Measurements from ENCODE around the gene LRBA. TPM values are rescaled to one million over a fixed set of nuclear protein-coding genes. Genes with fewer than 3 reads are reported as not detected.
A peak's percentile ranks its signal among the peaks of the same experiment; 100 is the strongest.

The LRBA gene
- polyA plus RNA-seq, 1 donor = 75.9 TPM

DNA sequence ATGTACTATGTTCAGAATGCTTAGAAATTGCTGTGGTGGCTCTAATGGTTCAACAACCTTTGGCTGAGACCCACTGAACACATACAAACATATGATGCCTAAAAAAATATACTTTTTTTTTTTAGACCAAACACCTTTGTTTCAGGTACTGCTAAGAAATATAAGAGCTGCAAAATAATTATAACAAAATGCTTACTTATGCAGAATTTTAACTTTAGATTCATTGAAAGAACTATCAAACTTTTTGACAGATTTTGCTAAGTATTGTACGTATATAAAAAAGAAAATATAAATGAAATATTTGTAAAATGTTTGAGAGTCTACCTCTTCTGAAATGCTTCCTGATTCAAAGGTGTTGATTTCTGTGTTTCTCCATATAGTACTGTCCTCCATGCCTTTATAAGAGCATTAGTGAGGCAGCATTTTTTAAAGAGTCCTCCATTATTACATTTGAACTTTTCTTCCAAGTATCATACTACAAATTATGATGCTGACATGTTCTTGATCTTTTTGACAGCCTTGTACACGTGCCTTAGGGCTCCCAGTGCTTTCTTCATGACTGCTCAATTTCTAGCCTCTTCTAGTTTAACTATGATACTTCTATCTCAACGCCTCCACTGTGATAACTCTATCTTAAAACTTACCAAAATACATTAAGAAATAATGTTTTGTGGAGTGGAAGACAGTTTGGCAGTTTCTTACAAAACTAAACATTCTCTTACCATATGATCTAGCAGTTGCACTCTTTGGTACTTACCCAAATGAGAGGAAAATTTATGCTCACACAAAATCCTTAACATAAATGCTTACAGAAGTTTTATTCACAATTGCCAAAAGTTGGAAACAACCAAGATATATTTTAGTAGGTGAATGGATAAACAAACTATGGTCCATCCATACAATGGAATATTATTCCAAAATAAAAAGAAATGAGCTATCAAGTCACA, 645.4 kb downstream of the LRBA start:
- no peak for DNase-seq

DNA sequence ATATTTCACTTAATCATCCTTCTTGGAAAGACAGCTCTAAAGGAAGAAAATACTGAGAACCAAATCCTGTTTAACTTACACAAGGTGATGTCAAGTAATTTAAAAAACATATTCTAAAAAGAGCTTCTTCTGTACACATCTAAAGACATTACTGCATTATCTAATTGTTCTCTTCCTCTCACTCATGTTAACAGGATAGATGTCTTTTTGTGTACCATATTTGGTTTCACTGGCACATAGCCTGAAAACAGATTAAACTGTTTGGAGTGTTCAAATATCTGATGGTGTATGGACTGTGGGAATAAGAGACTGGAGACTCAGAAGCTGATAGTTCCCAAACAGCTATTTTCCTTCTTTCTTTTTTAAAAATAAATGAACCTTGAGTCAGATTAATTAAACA, 646.4 kb downstream of the LRBA start:
- no peak for DNase-seq

DNA sequence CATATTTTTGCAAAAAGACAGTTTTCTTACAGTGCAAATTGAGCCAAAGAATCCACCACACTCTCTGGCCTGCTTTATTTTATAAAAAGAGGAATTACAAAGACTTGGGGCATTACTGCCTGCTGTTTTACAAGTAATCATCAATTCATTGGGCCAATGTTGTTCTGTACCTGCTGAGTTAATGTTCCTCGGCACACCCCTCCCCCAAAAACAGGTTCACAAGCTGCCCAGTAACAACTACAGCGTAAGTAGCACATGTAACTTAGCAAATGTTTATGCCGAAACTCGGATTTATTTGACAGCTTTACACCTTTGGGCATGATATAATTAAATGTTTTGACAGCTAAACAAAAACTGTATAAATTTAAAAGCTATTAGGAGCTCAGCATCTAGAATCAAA, 647.8 kb downstream of the LRBA start:
- no peak for DNase-seq

DNA sequence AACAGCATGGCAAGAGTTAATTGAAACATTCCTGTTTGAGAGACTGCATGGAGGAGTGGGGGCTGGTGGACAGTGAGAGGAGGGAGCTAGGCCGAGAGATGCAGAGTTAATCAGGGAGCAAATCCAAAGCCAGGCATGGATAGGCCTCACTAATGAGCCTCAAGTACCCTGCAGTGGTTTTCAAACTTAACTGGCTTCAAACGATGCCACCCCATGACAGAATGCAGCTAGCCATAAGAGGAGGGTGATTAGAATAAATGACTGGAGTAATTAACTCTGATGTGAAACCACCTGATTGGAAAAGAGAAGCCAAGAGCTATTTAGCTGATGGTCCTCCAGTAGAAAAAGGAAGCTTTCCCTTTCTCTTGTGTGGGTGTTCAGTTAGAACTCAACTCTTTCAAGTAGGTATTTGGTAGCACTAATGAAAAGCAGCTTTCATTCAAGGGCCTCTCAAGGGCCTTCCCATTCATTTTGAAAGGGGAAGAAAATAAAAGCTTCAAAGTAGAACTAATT, 648.5 kb downstream of the LRBA start:
- peak; percentile 17 for DNase-seq

DNA sequence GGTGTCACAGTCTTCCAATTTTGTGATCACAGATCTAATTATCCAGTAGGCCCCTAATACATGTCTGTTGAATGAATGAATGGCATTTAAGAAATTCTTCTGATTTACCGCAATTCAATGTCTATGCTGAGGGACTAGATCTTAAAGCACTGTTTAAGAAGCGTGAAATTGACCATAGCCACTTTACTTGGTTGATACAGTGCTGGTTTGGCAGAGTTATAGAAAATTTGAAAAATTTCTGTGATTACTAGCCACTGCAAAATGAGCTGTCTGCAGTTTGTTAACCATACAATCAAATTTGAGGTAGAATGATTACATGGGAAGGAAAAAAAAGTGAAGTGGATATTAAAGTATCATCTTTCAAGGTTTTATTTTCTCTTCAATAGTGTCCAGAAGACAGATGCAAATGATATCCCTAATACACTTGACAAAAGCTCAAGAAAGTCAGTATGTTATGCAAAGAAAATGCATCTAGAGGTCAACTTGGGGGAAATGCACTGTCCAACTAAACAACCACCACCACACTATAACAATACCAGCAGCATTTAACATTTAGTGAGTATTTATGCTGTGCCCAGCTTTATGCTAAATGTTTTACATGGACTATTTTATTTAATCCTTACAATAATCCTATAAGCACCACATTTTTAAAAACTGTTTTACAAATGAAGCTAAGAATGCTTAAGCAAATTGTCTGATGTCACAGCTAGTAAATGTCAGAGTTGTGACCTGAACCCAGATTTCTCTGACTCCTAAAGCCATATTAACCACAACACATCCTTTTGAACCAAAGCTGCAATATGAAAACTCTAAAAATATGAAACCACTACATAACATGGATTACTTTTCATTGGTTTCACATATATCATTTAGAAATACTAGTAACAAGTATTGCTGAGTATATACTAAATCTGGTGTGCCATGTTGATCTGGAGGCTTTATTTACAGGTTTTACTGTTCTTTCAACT, 651.1 kb downstream of the LRBA start:
- no peak for DNase-seq

DNA sequence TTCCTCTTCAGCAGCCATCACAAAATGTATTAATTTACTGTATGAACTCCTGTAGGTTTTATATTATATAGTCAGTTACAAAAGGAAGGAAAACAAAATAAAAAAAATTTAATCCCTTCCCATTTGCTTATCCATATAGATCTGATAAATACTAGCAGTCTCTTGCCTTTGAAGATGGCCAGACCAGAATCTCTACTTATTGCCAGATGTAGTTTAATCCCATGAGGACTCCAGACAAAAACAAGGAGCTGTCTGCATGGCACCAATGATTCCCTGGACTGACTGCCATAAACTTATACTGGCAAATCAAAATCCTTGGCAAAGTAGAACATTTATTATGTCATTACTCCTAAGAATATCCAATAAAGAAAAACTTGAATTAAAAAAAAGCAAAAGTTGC, 656.4 kb downstream of the LRBA start:
- no peak for DNase-seq

DNA sequence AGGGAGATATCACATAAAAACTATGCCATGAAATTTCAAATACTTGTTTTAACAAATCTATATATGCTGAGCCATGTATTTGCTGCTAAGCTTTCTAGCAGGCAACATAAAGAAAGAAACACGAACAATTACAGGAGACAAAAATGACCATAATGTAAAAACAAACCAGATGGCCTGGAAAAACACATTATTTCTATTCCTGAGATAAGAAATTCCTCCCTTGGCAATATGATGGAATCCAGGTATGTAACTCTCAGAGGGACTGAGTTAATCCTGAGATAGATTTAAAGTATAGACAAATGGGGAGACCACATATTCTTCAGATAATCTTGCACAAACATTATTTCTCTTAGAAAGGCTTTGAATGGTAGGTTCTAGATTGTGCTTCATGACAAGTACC, 657.3 kb downstream of the LRBA start:
- no peak for DNase-seq

DNA sequence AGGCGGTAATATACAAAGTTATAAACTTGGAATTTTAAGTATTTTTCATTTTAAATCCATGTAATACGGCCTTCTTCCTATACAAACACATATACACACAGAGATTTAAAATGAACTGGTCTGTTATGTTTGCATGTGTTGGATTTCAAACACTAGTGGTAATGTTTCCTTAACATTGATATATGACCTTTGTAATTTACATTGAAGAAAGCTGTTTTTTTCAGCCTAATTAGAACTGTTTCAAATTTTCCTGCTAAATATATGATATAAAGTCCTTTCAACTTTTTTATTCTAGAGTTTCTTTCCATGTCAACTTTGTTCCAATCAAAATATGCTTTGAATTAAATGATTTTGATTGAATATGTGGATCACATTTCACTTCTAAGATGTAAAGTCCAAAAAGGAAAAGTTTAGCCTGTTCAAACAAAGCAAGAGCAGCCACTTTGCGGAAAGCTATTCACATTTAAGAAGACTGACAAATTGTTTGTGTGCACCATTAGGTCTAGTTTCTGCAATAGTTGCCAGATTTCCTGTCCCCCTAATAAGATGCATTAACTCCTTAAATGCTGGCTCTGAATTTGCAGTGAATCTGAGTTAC, 659.1 kb downstream of the LRBA start:
- no peak for DNase-seq

DNA sequence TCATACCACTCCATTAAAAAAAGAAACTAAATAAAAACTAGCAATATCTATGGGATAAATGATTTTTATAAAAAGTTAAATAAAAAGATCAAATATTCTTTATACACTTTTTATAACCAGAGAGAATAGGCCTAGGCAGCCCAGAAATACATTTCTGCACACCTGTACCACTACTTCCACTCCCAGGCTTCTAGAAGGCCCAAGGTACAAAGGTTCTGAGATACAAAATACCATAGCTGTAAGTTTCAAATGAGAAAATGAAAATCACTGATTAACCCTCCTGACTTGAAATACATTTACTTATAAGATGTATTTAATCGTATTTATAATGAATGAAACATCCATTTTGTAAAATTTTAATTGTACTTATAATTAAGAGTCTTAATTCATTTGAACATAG, 659.7 kb downstream of the LRBA start:
- DNase-seq = no peak

DNA sequence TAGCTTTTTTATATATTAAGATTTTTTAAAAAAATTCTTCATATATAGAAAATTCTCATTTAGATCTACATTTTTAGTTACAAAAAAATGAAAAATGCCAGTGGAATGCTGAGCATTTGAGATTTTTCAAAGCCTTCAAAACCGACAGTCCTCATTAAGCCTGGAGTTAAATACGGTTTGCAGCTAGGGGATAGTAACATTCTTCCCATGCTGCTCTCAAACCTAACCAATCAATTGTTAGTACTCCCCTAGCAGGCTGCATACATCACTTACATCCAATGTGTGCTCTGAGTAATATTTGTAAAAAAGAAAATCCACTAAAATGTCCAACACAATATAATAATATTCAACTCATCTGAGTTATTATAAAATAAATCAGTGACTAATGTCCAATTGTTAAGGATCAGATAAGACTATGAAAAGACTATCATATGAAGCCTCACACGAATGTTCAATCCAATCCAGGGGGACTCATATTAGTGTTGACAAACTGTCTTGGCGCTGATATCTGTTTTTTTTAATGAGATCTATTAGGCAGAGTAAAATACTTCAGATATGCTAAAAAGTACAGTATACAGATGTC, 660.8 kb downstream of the LRBA start:
- DNase-seq = no peak

DNA sequence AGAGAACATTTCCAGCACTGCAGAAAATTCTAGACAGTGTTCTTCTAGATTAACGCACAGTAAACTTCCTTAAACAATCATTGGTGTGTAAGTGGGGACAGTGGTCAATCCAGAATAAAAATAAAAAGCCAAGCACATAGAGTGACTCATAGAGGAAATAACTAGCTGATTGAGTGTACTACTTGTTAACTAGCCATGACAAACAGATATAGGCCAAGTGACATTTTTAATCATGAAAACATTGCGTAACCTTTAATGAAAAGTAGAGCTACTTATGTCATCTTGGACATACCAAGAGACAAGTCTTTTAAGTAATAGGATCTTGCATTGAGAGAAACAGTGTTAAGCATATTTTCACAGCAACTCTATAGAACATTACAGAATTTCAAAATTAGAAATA, 667.0 kb downstream of the LRBA start:
- no peak for DNase-seq

DNA sequence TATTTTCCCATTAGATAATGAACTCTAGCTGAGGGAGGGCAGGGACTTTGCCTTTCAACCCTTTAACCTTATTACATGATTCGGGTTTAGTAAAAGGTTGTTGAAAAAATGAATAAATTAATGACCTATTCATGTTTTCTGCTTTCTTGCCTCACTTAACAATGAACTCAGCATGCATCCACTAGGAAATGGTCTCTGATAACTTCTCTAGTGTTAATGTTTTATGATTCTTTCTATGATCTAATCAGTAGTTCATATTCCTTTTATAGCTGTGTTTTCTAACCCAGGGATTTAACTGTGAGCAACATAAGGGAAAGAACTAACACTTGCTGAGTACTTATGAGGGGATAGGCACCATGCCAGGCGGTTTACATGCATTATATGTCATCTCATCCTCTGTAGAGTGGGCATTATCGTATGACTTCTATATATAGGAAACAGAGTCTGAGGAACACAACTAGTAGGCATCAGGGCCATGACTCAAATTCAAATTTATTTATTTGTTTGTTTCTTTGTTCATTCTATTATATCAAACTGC, 669.8 kb downstream of the LRBA start:
- no peak for DNase-seq

DNA sequence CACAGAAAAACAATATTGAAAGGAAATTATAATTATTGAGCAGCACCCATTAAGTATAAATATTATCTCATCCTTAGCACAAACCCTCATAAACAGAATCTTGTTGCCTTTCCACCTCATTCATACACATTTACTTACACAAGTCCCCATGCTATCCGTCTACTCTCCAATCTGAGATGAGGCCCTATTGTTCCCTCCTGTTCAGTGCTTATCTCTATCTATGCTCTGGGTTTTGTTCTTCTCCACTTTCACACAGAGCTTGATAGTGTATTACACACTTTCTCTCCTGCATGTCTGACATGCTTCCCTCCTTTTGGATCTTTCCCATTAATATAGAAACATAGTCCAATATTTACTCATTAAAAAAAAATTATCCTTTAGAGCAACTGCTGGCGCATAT, 671.3 kb downstream of the LRBA start:
- DNase-seq = no peak

DNA sequence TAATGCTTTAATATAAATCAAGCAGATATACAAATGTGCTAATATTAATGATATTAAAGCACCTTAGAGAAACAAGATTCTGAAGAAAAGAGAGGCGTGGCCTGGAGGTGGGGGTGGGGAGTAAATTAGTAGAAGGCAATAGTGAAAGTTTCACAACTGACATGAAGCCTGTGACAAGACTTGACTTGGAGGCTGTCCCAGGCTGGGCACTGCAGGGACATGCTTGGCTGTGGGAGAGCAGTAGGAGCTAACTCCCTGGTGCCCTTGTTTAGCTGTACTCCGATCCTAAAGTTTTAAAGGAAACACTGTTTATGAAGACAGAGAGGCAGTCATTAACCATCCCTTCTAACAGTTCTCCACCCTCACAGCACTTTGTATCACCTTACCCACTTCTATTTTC, 672.1 kb downstream of the LRBA start:
- DNase-seq = no peak

DNA sequence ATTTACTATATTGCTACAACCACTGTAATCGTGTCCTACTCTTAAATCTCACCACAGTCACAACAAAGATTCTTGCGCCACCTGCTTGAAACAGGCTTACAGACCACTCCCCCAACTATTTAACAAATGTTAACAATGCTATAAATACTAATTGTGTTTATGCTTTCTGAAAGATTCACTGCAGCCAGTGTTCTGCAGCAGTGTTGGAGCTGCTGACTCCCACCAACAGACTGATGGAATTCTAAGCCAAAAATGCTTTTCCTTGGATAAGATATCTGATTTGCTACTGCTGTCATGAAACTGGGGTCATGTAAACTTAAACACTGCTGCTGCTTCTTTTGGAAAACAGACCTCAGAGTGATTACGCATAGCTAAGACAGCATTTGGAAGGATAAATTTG, 677.4 kb downstream of the LRBA start:
- peak; percentile 13 for DNase-seq

DNA sequence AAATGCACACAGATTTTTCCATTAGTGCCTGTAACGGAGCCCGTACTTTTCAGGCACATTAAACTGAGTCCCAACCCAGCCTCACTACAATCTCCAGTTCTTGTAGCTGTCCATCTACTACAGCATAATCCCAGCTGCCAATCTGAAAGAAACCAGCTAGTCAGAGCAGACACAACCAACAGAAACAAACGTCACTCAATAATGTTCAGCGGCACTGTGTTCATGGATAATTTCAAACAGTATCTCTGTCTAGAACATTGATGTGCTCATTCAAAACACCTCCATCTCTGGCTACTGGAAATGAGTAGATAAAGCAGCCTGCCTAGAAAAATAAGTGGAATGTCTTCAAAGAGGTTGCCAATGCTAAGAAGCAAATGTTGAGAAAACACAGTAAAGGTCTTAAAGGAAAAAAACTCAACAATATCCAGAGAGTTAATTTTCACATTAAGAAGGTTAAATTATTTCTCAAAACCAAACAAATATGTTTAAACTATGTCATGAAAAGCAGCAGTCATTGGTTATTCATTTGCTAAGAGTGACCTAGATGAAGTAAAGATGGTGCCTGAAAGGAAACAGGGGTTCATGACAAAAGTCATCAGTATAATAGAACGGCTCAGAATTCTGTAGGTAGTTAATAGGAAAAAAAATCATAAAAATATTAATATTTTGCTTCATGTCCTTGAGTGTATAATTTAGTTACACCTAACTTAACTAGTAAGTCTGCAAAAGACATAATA, 678.2 kb downstream of the LRBA start:
- DNase-seq = no peak

DNA sequence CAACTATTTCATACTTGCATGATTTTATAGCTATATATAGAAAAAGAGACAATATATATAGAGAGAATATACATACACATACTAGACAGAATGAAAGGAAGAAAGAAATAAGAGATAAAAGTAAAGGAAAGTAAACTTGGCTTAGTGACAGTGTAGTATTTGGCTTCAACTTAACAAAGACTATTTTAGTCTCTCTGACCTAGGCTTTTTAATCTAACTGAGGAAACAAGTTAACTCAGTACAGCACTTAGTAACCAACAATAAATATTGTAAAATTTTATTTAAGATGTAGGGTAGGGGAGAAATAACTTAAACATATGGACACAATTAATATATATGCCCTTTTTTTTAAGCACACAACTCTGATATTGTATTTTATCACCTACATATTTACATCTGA, 682.1 kb downstream of the LRBA start:
- DNase-seq = no peak

DNA sequence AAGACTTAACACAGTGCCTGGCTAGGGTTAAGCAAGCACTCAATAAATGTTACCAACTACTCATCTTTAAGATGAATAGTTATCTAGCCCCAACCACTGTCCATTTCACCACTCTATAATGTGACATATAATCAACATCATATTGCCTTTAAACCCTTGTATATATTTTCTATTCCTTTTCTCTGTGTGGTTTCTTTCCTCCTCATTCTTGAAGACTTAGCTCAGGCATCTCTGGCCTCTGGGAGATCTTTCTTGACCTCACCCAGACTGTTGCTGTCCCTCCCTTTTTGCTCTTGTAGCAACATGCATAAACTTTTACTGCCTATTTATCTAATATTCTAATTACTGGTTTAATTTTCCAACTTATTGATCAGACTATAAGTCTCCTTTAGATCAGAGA, 683.0 kb downstream of the LRBA start:
- DNase-seq = no peak

DNA sequence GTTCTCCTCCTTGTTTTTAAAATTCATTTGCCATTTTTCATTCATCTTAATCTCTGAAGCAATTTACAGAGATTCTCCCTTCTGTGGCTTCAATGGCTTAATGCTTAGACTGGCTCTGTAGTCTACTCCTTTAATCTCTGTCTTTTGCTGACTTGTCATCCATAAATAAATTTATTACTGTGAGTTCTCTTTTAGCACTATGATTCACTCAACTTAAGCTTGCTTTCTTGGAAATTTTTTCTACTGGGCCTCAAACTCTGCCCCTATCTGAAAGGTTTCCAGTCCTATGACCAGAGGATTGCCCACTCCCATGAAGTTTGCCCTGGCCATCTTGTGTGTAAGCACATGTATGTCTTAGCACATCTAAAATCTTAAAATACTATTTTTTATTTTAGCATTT, 685.7 kb downstream of the LRBA start:
- no peak for DNase-seq

DNA sequence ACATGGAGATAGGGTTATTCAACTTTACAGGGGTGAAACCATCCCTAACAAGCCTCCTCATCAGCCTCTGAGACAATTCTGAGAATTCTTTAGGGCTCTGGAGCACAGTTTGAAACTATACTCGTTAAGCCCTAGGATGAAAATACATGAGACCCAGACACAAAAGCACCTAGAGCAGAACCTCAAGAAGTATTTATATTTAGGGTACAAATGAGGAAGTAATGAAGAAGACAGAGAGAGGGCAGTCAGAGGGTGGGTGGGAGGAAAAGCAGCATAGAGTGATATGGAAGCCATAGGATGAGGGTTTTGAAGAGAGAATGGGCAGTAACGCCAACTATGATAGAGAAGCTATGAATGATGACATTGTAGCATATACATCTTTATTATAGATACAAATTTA, 686.6 kb downstream of the LRBA start:
- DNase-seq = no peak

DNA sequence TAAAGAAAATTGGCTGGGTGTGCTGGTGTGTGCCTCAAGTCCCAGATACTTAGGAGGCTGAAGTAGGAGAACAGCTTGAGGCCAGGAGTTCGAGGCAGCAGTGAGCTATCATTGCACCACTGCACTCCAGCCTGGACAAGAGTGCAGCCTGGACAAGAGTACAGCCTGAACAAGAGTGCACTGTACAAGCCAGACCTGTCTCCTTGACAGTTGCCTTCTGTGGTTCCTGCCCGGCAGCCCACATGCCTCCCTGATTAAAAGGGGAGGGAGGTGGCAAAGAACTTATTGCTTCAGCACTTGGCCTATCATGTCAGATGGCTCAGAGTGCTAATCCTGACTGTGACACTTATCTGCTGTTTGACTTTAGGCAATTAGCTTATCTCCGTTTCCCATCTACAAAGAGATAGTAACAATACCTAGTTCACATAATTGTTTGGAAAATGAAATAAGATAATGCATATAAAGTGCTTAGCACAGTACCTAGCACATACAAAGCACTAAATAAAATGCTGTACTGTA, 687.8 kb downstream of the LRBA start:
- DNase-seq = no peak
